HepG2 (cell line): Measurements from ENCODE around the gene MGMT. TPM values are rescaled to one million over a fixed set of nuclear protein-coding genes. Genes with fewer than 3 reads are reported as not detected.

Experiments
- ATAC-seq: fragments of 200-7000 bp; cut with Tn5 transposase; 3 replicates; pipeline ENCODE4 v1.9.1; 2020; ENCODE audit warnings: mild to moderate bottlenecking, moderate library complexity
- BruUV-seq: library from RNA; stranded (reverse); fragments of 400-500 nt; replicated peaks from 2 replicates; lab custom pipeline; 2021; lab: Mats Ljungman, UMichigan
- CTCF ChIA-PET: fragments of 300-600 bp; formaldehyde crosslinking; extraction: SDS; loops from one replicate; lab custom pipeline; 2021; ENCODE audit warnings: low total read pairs, inconsistent platforms, low intra/inter-chr PET ratio; lab: Yijun Ruan, JAX
- POLR2A ChIA-PET: fragments of 350-600 bp; sonication (Branson Sonifier 250); formaldehyde crosslinking; loops from one replicate; lab custom pipeline; 2020; ENCODE audit warnings: antibody characterized with exemption, inconsistent platforms; lab: Yijun Ruan, JAX
- DNase-seq: peaks from one replicate; pipeline ENCODE4 v3.0.0-alpha.2; 2015; ENCODE audit warnings: low spot score
- FAIRE-seq: peaks from 3 replicates; lab custom pipeline; 2011; peaks lifted over from hg19 to GRCh38; lab: Jason Lieb, UNC
- H2AFZ ChIP-seq: one replicate; pipeline ENCODE4 v1.6.1; 2011; ENCODE audit warnings: low read length, inconsistent platforms
- H3K27ac ChIP-seq: fragments of 300-600 bp; 3 replicates; pipeline ENCODE4 v1.8.0; 2011; ENCODE audit warnings: mixed run types, mild to moderate bottlenecking, mixed read lengths, low read length, inconsistent platforms; ENCODE audit not compliant: insufficient read depth; ENCODE audit errors: extremely low read length
- H3K27me3 ChIP-seq, 2 experiments: fragments of 200-600 bp in 1 of 2; 2 replicates in 1 of 2; 3 replicates in 1 of 2; pipeline versions ENCODE4 v1.6.0 to v1.8.0; 2011; ENCODE audit warnings: low read length in 2 of 2, mild to moderate bottlenecking in 2 of 2, moderate library complexity in 2 of 2, inconsistent platforms in 1 of 2; ENCODE audit not compliant: insufficient read depth in 2 of 2, control insufficient read depth in 1 of 2
- H3K36me3 ChIP-seq, 2 experiments: fragments of 200-600 bp in 1 of 2; replicated peaks in 1 of 2; 2 replicates in 1 of 2; 3 replicates in 1 of 2; pipeline versions ENCODE4 v1.5.1 to v1.8.0; 2011; ENCODE audit warnings: low read length in 2 of 2, inconsistent platforms in 1 of 2; ENCODE audit not compliant: insufficient read depth in 2 of 2, control insufficient read depth in 1 of 2
- H3K4me1 ChIP-seq: 2 replicates; pipeline ENCODE4 v1.5.1; 2012; ENCODE audit warnings: low read length, inconsistent platforms; ENCODE audit not compliant: insufficient read depth
- H3K4me2 ChIP-seq: 2 replicates; pipeline ENCODE4 v1.6.0; 2011; ENCODE audit warnings: low read depth, low read length, inconsistent platforms
- H3K4me3 ChIP-seq, 3 experiments: fragments of 200-600 bp in 1 of 3; sonication (generic), shearing (Covaris generic) in 1 of 3; replicated peaks in 1 of 3; 2 replicates each; pipeline ENCODE4 v1.5.1; 2011 to 2016; ENCODE audit warnings: low read length in 3 of 3, inconsistent platforms in 2 of 3, low read depth in 2 of 3, mild to moderate bottlenecking in 2 of 3, control low read depth in 1 of 3, mixed read lengths in 1 of 3; ENCODE audit not compliant: insufficient read depth in 1 of 3
- H3K79me2 ChIP-seq: one replicate; pipeline ENCODE4 v1.6.1; 2011; ENCODE audit warnings: low read length, inconsistent platforms; ENCODE audit not compliant: insufficient read depth
- H3K9ac ChIP-seq: 2 replicates; pipeline ENCODE4 v1.6.0; 2011; ENCODE audit warnings: mild to moderate bottlenecking, low read depth, low read length, inconsistent platforms; ENCODE audit not compliant: insufficient read depth
- H3K9me3 ChIP-seq: 2 replicates; pipeline ENCODE4 v1.5.1; 2012; ENCODE audit warnings: mild to moderate bottlenecking, low read length
- H4K20me1 ChIP-seq: 2 replicates; pipeline ENCODE4 v1.6.0; 2011; ENCODE audit warnings: inconsistent platforms, mild to moderate bottlenecking, low read length, moderate library complexity; ENCODE audit not compliant: insufficient read depth
- CHD4 ChIP-seq: fragments of 200-600 bp; sonication (generic); IDR thresholded peaks from 2 replicates; pipeline ENCODE4 v1.7.0; 2017; ENCODE audit warnings: mild to moderate bottlenecking, low read length, borderline replicate concordance
- ETV5 ChIP-seq: IDR thresholded peaks from 2 replicates; pipeline ENCODE4 v1.6.1; 2018; ENCODE audit warnings: missing biosample characterization, missing genetic modification reagents, inconsistent platforms, borderline replicate concordance
- MAFK ChIP-seq, 2 experiments: IDR thresholded peaks in 1 of 2; conservative IDR thresholded peaks in 1 of 2; 2 replicates each; pipeline ENCODE4 v1.6.1; 2011; ENCODE audit warnings: improper control_type of control experiment in 2 of 2, low read length in 2 of 2
- RFX3 ChIP-seq: IDR thresholded peaks from 2 replicates; pipeline ENCODE4 v1.6.1; 2016; ENCODE audit warnings: missing biosample characterization, missing genetic modification reagents
- UBTF ChIP-seq: sonication (generic); formaldehyde crosslinking; IDR thresholded peaks from 2 replicates; pipeline ENCODE4 v1.4.0; 2020; ENCODE audit warnings: mild to moderate bottlenecking, missing genetic modification reagents
- ZEB1 ChIP-seq: IDR thresholded peaks from 2 replicates; pipeline ENCODE4 v1.6.1; 2012; ENCODE audit warnings: mild to moderate bottlenecking, low read depth, inconsistent platforms; ENCODE audit not compliant: insufficient replicate concordance
- WGBS: methylation state at CpG from one replicate; pipeline ENCODE4 v1.1.6; 2017; ENCODE audit warnings: low lambda C conversion rate; 5-methylcytosine and 5-hydroxymethylcytosine counted together
- in situ Hi-C: cut with HindIII; loops from 2 replicates; pipeline ENCODE4 v1.10.0; 2017; ENCODE audit warnings: low pct_unique_long_range_greater_than_20kb; ENCODE audit not compliant: extremely low pct_ligation_motif_present
- intact Hi-C: fragments of 100-400 bp; cut with micrococcal nuclease; formaldehyde crosslinking; loops from one replicate; pipeline ENCODE4 v1.10.0; 2022; ENCODE audit not compliant: unreplicated experiment
- polyA plus RNA-seq, 8 experiments: library from polyadenylated mRNA; depleted of rRNA in 3 of 8; stranded (reverse) in 7 of 8; unstranded in 1 of 8; fragments of >200 nt; fragmentation: Illumina TruSeq in 4 of 8; extraction: Trizol in 4 of 8; gene quantifications; 2 replicates each; pipeline versions ENCODE4 v1.2.1 to v1.2.3, GENCODE V29; 2011 to 2016; ENCODE audit warnings: low read depth in 4 of 8, missing spikeins in 1 of 8, mixed read lengths in 1 of 8; ENCODE audit not compliant: insufficient read depth in 1 of 8
- total RNA-seq, 5 experiments: library from RNA; depleted of rRNA; stranded (reverse); fragments of >200 nt; fragmentation: Illumina TruSeq; extraction: Trizol; gene quantifications; 2 replicates each; pipeline ENCODE4 v1.2.3, GENCODE V29; 2016; ENCODE audit warnings: low read depth in 1 of 5

MGMT gene
- total and polyA plus RNA-seq, 2 of the 13 experiments (the other 11 are each of a cell fraction or from before 2014, with no cell fraction given): 12.0 to 19.5 TPM

GRCh38 chr10:129541748-129542487, 74.9 kb downstream of the MGMT start:
- no peak overlapping the region for H3K4me2 ChIP-seq
- no peak overlapping the region for H2AFZ ChIP-seq
- WGBS: 90% methylated on average over 18 of the region's 21 CpGs
- intact Hi-C loops: no loop called here
- H4K20me1 ChIP-seq: no peaks in the 10 kb centered on the region
- no peak overlapping the region for H3K27ac ChIP-seq
- CTCF ChIA-PET: no interaction called here
- no peak for DNase-seq
- in situ Hi-C loops: no loop called here
- POLR2A ChIA-PET: no interaction called here
- H3K4me1 ChIP-seq: no peaks in the 10 kb centered on the region
- H3K27me3 ChIP-seq: no peaks in the 10 kb centered on the region
- H3K4me3 ChIP-seq: no peak overlapping the region
- no peaks in the 10 kb centered on the region for H3K9me3 ChIP-seq
- TF ChIP-seq ZEB1 (no peak), UBTF (CRISPR knock-in tag) (no peak), ETV5 (no peak), CHD4 (no peak), RFX3 (no peak), MAFK (conservative IDR thresholded peaks at IDR 0.05 in 1 of 2, IDR thresholded peaks at IDR 0.05 in 1 of 2; ENCODE audit: low read length in 2 of 2) (no peak)
- H3K9ac ChIP-seq: no peak overlapping the region
- no peaks in the 10 kb centered on the region for H3K36me3 ChIP-seq
- no TSS peak for BruUV-seq
- no peak for ATAC-seq
- no peak for FAIRE-seq
- no peaks in the 10 kb centered on the region for H3K79me2 ChIP-seq
